WERI-Rb-1 (cell line): ENCODE measurements around the gene CDH5.

Experiments used
- DNase-seq: peaks from one replicate; pipeline ENCODE4 v3.0.0-alpha.2; 2020
- H3K27ac ChIP-seq: fragments of 250-450 bp; sonication (Bioruptor Pico); 2 replicates; pipeline ENCODE4 v1.5.1; 2020; ENCODE audit warnings: mild to moderate bottlenecking, moderate library complexity
- H3K27me3 ChIP-seq: fragments of 250-450 bp; sonication (Bioruptor Pico); 2 replicates; pipeline ENCODE4 v1.5.1; 2021; ENCODE audit warnings: mild to moderate bottlenecking, low read depth, moderate library complexity; ENCODE audit not compliant: insufficient read depth, severe bottlenecking
- H3K36me3 ChIP-seq: fragments of 250-450 bp; sonication (Bioruptor Pico); 2 replicates; pipeline ENCODE4 v1.5.1; 2020; ENCODE audit warnings: mild to moderate bottlenecking, moderate library complexity
- H3K4me3 ChIP-seq: 2 replicates; pipeline ENCODE4 v1.5.1; 2011; ENCODE audit warnings: low read depth, mild to moderate bottlenecking, control low read depth, low read length
- H3K9me3 ChIP-seq: fragments of 250-450 bp; sonication (Bioruptor Pico); 2 replicates; pipeline ENCODE4 v1.5.1; 2021; ENCODE audit warnings: mild to moderate bottlenecking, moderate library complexity; ENCODE audit not compliant: severe bottlenecking
- TF ChIP-seq, protein P1 (sequence below): IDR thresholded peaks from 2 replicates; pipeline ENCODE4 v1.5.1; 2011; ENCODE audit warnings: low read depth, mild to moderate bottlenecking, control low read depth, inconsistent platforms, low read length

CDH5 gene

DNA sequence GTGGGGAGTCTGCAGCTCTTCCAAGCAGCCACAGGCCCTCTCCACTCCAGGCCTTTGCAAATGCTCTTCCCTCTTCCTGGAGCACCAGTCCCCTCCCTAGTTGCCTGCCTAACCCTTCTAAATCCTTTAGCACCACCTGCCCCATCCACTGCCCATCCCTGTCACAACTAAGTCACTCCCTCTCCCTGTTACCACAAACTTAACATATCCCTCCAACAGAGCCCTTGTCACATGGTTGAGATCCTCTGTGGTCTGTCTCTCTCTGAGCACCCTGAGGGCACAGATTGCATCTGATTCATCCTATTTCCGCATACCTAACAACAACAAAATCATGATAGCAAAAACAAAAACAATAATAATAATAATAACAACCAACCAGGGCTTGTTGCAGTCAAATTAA is 49.6 kb downstream of the CDH5 start:
- no peak for DNase-seq
- peaks cover 7% of the 10 kb centered on the region for H3K9me3 ChIP-seq
- no peaks in the 10 kb centered on the region for H3K27me3 ChIP-seq
- TF ChIP-seq, protein P1, sequence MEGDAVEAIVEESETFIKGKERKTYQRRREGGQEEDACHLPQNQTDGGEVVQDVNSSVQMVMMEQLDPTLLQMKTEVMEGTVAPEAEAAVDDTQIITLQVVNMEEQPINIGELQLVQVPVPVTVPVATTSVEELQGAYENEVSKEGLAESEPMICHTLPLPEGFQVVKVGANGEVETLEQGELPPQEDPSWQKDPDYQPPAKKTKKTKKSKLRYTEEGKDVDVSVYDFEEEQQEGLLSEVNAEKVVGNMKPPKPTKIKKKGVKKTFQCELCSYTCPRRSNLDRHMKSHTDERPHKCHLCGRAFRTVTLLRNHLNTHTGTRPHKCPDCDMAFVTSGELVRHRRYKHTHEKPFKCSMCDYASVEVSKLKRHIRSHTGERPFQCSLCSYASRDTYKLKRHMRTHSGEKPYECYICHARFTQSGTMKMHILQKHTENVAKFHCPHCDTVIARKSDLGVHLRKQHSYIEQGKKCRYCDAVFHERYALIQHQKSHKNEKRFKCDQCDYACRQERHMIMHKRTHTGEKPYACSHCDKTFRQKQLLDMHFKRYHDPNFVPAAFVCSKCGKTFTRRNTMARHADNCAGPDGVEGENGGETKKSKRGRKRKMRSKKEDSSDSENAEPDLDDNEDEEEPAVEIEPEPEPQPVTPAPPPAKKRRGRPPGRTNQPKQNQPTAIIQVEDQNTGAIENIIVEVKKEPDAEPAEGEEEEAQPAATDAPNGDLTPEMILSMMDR = no peak
- H3K36me3 ChIP-seq = no peaks in the 10 kb centered on the region
- H3K27ac ChIP-seq = no peak overlapping the region
- H3K4me3 ChIP-seq = no peak overlapping the region

DNA sequence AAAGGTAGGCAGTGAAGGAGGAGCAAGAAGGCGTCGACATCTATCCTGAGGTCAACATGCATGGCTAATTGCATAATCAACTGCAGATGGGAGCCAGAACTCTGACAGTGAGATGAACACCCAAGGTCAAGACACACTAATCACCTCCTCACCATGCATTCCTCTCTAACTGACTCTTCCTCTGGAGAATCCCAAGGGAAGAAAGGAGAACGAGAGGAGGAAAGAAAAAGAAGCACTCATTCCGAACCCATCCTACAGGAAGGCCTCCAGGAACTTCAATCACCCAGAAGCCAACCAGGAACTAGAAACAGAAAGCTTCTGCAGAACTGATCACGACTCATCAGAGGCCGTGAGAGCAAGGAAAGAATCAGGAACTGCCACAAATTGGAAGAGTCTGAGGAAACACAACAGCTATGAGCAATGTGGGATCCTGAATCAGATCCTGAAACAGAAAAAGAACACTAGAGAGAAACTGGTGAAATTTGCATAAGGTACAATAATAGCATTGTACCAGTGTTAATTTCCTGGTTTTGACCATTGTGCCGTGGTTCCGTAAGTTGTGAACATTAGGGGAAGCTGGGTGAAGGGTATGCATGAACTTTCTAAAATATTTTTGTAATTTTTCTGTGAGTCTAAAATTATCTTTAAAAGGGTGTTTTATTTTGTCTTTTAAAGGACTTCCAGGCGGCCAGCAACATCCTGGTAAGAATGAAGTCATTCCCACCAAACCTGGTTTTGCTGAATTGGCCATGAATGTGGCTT is 50.6 kb downstream of the CDH5 start:
- H3K4me3 ChIP-seq = no peak overlapping the region
- TF ChIP-seq, protein P1 = no peak
- H3K36me3 ChIP-seq = no peaks in the 10 kb centered on the region
- no peak for DNase-seq
- no peaks in the 10 kb centered on the region for H3K27me3 ChIP-seq
- H3K27ac ChIP-seq = no peak overlapping the region
- H3K9me3 ChIP-seq = peaks cover 7% of the 10 kb centered on the region

DNA sequence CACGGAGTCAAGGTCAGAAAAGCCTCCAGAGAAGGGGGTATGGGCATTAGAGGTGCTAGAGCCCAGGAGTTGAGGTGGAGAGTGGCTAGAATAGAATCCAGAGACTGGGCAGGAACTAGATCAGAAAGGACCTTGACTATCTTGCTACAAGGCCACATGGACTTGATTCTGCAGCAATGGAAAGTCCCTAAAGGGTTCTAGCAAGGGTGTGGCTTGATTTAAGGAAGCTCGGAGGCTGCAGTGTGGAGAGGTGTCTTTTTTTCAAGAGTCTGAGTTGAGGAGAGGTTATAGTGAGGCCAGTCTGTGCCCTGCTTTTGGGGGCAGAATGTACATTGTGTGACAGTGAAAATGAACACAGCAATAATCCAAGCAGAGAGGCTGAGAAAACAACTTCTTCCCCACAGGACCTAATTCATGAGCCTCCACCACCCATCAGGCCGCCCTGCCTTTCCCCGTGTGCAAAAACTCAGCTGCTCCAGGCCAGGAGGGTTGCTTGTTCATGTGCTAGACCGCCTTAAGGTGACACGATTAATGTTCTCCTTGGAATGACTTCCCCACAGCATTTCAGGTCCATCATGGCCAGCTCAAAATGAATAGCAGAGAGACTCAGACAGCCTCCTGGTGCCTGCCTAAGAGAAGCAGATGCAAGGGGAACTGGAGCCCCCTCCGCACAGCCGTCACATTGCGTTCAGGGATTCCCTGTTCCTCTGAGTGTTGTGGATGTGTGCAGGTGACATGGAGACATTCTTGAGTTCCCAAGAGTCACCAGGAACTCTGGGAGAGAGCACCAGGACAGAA is 51.9 kb downstream of the CDH5 start:
- TF ChIP-seq, protein P1 = no peak
- Histone ChIP-seq H3K27ac (no peak overlapping the region), H3K4me3 (no peak overlapping the region), H3K27me3 (no peaks in the 10 kb centered on the region), H3K36me3 (no peaks in the 10 kb centered on the region), H3K9me3 (no peaks in the 10 kb centered on the region)
- DNase-seq = no peak

DNA sequence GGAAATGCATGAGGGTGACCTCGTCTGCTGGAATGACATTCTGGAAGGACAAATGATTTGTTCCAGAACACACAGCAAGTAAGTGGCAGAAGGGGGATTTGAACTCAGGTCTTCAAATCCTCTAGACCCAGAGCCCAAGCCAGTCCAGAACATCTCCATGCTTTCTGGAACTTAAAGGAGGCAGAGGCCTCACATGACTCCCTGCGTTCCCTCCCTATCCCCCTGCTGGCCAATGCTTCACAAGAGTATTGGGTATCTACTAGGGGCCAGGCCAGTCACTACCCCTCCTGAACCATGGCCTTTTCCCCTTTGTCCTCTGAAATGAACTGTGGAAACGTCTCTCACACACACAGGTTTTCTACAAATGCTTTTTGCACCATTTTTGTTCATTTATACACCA is 53.0 kb downstream of the CDH5 start:
- TF ChIP-seq, protein P1 = peak; percentile 38
- no peak for DNase-seq
- H3K4me3 ChIP-seq = no peak overlapping the region
- H3K27me3 ChIP-seq = no peaks in the 10 kb centered on the region
- peaks cover under 1% of the 10 kb centered on the region for H3K9me3 ChIP-seq
- H3K36me3 ChIP-seq = no peaks in the 10 kb centered on the region
- no peak overlapping the region for H3K27ac ChIP-seq

DNA sequence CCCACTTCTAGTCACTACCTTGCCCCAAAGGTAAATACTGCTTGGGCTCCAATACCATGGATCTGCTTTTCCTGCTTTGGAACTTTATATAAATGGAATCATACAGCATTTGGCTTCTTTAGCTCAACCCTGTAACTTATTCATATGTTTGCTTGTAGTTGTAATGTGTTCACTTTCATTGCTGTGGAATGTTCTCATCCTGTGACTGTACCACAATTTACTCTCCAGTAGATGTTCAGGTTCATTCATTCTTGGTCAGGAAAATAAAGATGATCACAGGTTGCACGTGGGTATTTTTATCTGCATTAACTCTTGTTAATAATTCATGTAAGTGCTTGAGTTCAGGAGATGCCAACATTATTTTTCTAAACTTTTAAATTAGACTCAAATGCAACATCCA is 53.9 kb downstream of the CDH5 start:
- DNase-seq = no peak
- Histone ChIP-seq H3K36me3 (no peaks in the 10 kb centered on the region), H3K27ac (no peak overlapping the region), H3K9me3 (peaks cover 2% of the 10 kb centered on the region), H3K27me3 (no peaks in the 10 kb centered on the region), H3K4me3 (no peak overlapping the region)
- TF ChIP-seq, protein P1 = no peak
